Neural crest cell (in vitro differentiated cells): Measurements from ENCODE around the gene ARVCF. TPM values are rescaled to one million over a fixed set of nuclear protein-coding genes. Genes with fewer than 3 reads are reported as not detected.

Experiments
- DNase-seq: peaks from one replicate; pipeline ENCODE4 v3.0.0; 2021; ENCODE audit warnings: low read depth, mixed read lengths, low spot score
- H3K27ac Mint-ChIP-seq: one replicate; pipeline ENCODE4 v1.8.0; 2021; ENCODE audit warnings: mild to moderate bottlenecking, mixed read lengths; ENCODE audit not compliant: unreplicated experiment
- H3K27me3 Mint-ChIP-seq: 2 replicates; pipeline ENCODE4 v1.8.0; 2021; ENCODE audit warnings: low read depth, mild to moderate bottlenecking, mixed read lengths
- H3K36me3 Mint-ChIP-seq: 2 replicates; pipeline ENCODE4 v1.8.0; 2021; ENCODE audit warnings: low read depth, mild to moderate bottlenecking, mixed read lengths
- H3K4me1 Mint-ChIP-seq: 2 replicates; pipeline ENCODE4 v1.8.0; 2021; ENCODE audit warnings: mixed read lengths
- H3K4me3 Mint-ChIP-seq: one replicate; pipeline ENCODE4 v1.8.0; 2021; ENCODE audit warnings: mild to moderate bottlenecking, mixed read lengths
- H3K9me3 Mint-ChIP-seq: 2 replicates; pipeline ENCODE4 v1.8.0; 2021; ENCODE audit warnings: mixed read lengths
- total RNA-seq: library from RNA; stranded (reverse); gene quantifications from 2 replicates; pipeline ENCODE4 v1.2.1, GENCODE V29; 2021
- TF ChIP-seq, protein P1 (sequence below): fragments of 200-600 bp; sonication (generic); conservative IDR thresholded peaks from 2 replicates; pipeline ENCODE4 v1.5.0; 2021; ENCODE audit warnings: antibody characterized with exemption, mild to moderate bottlenecking

The ARVCF gene
- total RNA-seq, 1 donor from 2014 or later = 105 TPM

- Mint-ChIP-seq H3K36me3 (peaks cover 2% of the 10 kb centered on the region), H3K27me3 (no peaks in the 10 kb centered on the region), H3K4me3 (peak overlapping the region; percentile 38), H3K27ac (no peak overlapping the region), H3K9me3 (no peaks in the 10 kb centered on the region), H3K4me1 (peaks cover 31% of the 10 kb centered on the region)
- no peak for DNase-seq
- TF ChIP-seq, protein P1, sequence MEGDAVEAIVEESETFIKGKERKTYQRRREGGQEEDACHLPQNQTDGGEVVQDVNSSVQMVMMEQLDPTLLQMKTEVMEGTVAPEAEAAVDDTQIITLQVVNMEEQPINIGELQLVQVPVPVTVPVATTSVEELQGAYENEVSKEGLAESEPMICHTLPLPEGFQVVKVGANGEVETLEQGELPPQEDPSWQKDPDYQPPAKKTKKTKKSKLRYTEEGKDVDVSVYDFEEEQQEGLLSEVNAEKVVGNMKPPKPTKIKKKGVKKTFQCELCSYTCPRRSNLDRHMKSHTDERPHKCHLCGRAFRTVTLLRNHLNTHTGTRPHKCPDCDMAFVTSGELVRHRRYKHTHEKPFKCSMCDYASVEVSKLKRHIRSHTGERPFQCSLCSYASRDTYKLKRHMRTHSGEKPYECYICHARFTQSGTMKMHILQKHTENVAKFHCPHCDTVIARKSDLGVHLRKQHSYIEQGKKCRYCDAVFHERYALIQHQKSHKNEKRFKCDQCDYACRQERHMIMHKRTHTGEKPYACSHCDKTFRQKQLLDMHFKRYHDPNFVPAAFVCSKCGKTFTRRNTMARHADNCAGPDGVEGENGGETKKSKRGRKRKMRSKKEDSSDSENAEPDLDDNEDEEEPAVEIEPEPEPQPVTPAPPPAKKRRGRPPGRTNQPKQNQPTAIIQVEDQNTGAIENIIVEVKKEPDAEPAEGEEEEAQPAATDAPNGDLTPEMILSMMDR = no peak
These were observed 56.0 kb downstream of the ARVCF start for GRCh38 chr22:19960491-19961200.

GRCh38 chr22:19959587-19960490, 56.8 kb downstream of the ARVCF start:
- no peak for DNase-seq
- peaks cover under 1% of the 10 kb centered on the region for H3K36me3 Mint-ChIP-seq
- no peaks in the 10 kb centered on the region for H3K27me3 Mint-ChIP-seq
- H3K4me3 Mint-ChIP-seq = peak overlapping the region; percentile 38
- TF ChIP-seq, protein P1 = no peak
- H3K9me3 Mint-ChIP-seq = no peaks in the 10 kb centered on the region
- H3K27ac Mint-ChIP-seq = no peak overlapping the region
- peaks cover 28% of the 10 kb centered on the region for H3K4me1 Mint-ChIP-seq

DNA sequence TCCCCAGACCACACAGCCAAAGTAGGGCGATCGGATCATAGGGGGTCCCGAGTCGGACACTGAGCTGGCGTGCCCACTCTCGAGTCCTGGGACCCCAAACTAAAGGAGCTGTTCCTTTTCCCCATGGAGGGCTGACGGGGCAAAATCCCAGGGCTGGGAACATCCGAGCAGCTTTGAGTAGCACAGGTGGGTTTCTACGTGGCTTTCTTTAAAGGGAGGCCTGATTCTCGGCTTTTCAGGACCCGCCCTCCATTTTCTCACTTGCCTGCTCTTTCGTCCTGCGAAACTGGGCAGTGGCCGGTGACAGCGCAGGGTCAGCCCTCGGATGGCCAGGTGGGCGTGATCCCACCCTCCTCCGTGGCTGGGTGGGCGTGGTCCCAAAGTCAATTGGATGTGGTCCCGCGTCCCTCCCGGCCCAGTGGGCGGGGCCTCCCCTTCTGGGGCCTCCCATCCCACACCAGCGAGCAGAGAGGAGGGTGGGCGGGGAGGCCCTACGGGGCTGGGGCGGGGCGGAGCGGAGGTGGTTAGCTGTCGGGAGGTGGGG, 57.5 kb downstream of the ARVCF start:
- Mint-ChIP-seq H3K4me3 (peak overlapping the region; percentile 67), H3K4me1 (peaks cover 28% of the 10 kb centered on the region), H3K36me3 (no peaks in the 10 kb centered on the region), H3K9me3 (no peaks in the 10 kb centered on the region), H3K27ac (no peak overlapping the region), H3K27me3 (no peaks in the 10 kb centered on the region)
- TF ChIP-seq, protein P1 = no peak
- peak; percentile 83 for DNase-seq

GRCh38 chr22:19958083-19959042, 58.3 kb downstream of the ARVCF start:
- no peaks in the 10 kb centered on the region for H3K36me3 Mint-ChIP-seq
- no peak overlapping the region for H3K27ac Mint-ChIP-seq
- peaks cover 32% of the 10 kb centered on the region for H3K4me1 Mint-ChIP-seq
- no peak for DNase-seq
- TF ChIP-seq, protein P1 = no peak
- peak overlapping the region; percentile 67 for H3K4me3 Mint-ChIP-seq
- no peaks in the 10 kb centered on the region for H3K9me3 Mint-ChIP-seq
- no peaks in the 10 kb centered on the region for H3K27me3 Mint-ChIP-seq

DNA sequence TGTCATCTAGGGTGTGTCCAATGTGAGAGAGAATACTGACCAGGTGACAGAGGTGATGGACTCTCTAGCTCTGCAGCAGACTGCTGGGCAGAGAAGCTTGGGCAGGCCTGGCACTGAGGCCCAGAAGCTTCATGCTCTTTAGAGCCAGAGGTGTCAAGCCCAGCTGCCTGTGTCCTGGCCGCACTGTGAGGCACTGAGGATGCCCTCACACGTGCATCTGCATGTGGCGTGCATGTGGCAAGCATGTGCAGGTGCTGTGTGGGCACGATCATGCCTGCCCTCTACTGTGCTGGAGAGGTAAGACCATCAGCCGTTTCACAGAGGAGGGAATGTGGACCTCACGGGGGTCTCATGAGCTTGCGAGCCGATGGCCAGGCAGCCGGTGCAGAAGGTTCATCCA, 59.2 kb downstream of the ARVCF start:
- Mint-ChIP-seq H3K9me3 (no peaks in the 10 kb centered on the region), H3K27ac (no peak overlapping the region), H3K4me3 (no peak overlapping the region), H3K36me3 (no peaks in the 10 kb centered on the region), H3K27me3 (no peaks in the 10 kb centered on the region), H3K4me1 (peaks cover 30% of the 10 kb centered on the region)
- DNase-seq = no peak
- TF ChIP-seq, protein P1 = no peak
